Tibial nerve (tissue), 4 donors: ENCODE data around the gene ASTN2.

Experiments
- CTCF ChIP-seq, 5 experiments: fragments of 200-600 bp in 3 of 5; fragments of 450-650 bp in 2 of 5; sonication (generic) in 3 of 5; IDR thresholded peaks; one replicate each; pipeline ENCODE4 v1.5.1; 2016 to 2019; ENCODE audit warnings: antibody characterized with exemption in 5 of 5, mild to moderate bottlenecking in 3 of 5, moderate library complexity in 2 of 5
- EP300 ChIP-seq, 2 donors: sonication (generic); formaldehyde crosslinking; IDR thresholded peaks; one replicate each; pipeline ENCODE4 v1.6.1; 2017; ENCODE audit warnings: antibody characterized with exemption in 2 of 2, mild to moderate bottlenecking in 1 of 2
- POLR2A ChIP-seq, 2 donors: fragments of 450-650 bp; IDR thresholded peaks; one replicate each; pipeline ENCODE4 v1.6.1; 2017; ENCODE audit warnings: antibody characterized with exemption in 2 of 2, mild to moderate bottlenecking in 2 of 2, moderate library complexity in 2 of 2

GRCh38 chr9:116479967-116480366 lies 934.9 kb downstream of the ASTN2 start:
- TF ChIP-seq POLR2A (IDR thresholded peaks at IDR 0.05), result no peak
- no peak for TF ChIP-seq EP300 (IDR thresholded peaks at IDR 0.05)
- no peak for TF ChIP-seq CTCF (IDR thresholded peaks at IDR 0.05)
